B cell (primary cell): ENCODE results near the gene GOLIM4. TPM values are rescaled to one million over a fixed set of nuclear protein-coding genes. Genes with fewer than 3 reads are reported as not detected.

Source experiments
- ATAC-seq: fragments of 200-7000 bp; cut with Tn5 transposase; one replicate; pipeline ENCODE4 v1.10.0; 2021; ENCODE audit warnings: low read depth, mild to moderate bottlenecking, moderate number of reproducible peaks, moderate library complexity
- CTCF ChIA-PET: fragments of 350-600 bp; sonication (Branson Sonifier 250); formaldehyde crosslinking; loops from one replicate; lab custom pipeline; 2021; ENCODE audit warnings: antibody characterized with exemption, inconsistent platforms; lab: Charles Lee
- POLR2A ChIA-PET: fragments of 350-600 bp; sonication (Branson Sonifier 250); formaldehyde crosslinking; loops from one replicate; lab custom pipeline; 2021; ENCODE audit warnings: antibody characterized with exemption; lab: Charles Lee
- DNase-seq: peaks from one replicate; pipeline ENCODE4 v3.0.0; 2013
- H2AFZ ChIP-seq: 2 replicates; pipeline ENCODE4 v1.6.1; 2012; ENCODE audit warnings: mild to moderate bottlenecking, low read depth, low read length; ENCODE audit not compliant: insufficient read depth, poor library complexity, severe bottlenecking
- H3K27ac ChIP-seq, 2 donors: 1 replicate in 1 of 2; 2 replicates in 1 of 2; pipeline ENCODE4 v1.5.1; 2012 to 2013; ENCODE audit warnings: low read length in 2 of 2, mild to moderate bottlenecking in 2 of 2, moderate library complexity in 1 of 2
- H3K27me3 ChIP-seq, 4 experiments: fragments of 200-600 bp in 1 of 4; sonication (generic) in 1 of 4; replicated peaks in 1 of 4; 1 replicate in 2 of 4; 2 replicates in 2 of 4; pipeline versions ENCODE4 v1.6.1 to v1.7.0; 2013 to 2016; ENCODE audit warnings: low read length in 3 of 4, mild to moderate bottlenecking in 2 of 4, mixed read lengths in 1 of 4, moderate library complexity in 1 of 4; ENCODE audit not compliant: insufficient read depth in 4 of 4, control insufficient read depth in 3 of 4; ENCODE audit errors: control extremely low read depth in 1 of 4
- H3K36me3 ChIP-seq, 2 experiments: replicated peaks in 1 of 2; 1 replicate in 1 of 2; 2 replicates in 1 of 2; pipeline versions ENCODE4 v1.6.1 to v1.7.1; 2013; ENCODE audit warnings: low read length in 1 of 2; ENCODE audit not compliant: insufficient read depth in 2 of 2, control insufficient read depth in 1 of 2; ENCODE audit errors: control extremely low read depth in 1 of 2, extremely low read depth in 1 of 2
- H3K4me1 ChIP-seq, 2 donors: fragments of 200-600 bp in 1 of 2; sonication (generic) in 1 of 2; 1 replicate in 1 of 2; 2 replicates in 1 of 2; pipeline versions ENCODE4 v1.5.1 to v1.6.1; 2013 to 2017; ENCODE audit warnings: low read length in 2 of 2; ENCODE audit not compliant: control insufficient read depth in 2 of 2, insufficient read depth in 2 of 2
- H3K4me2 ChIP-seq: replicated peaks from 2 replicates; pipeline ENCODE3; 2012; ENCODE audit warnings: mild to moderate bottlenecking, low read depth, low read length; ENCODE audit not compliant: poor library complexity, severe bottlenecking
- H3K4me3 ChIP-seq, 5 experiments: fragments of 200-600 bp in 1 of 5; sonication (generic) in 1 of 5; 1 replicate in 3 of 5; 2 replicates in 2 of 5; pipeline versions ENCODE4 v1.5.1 to v1.7.0; 2011 to 2016; ENCODE audit warnings: low read length in 4 of 5, mild to moderate bottlenecking in 4 of 5, low read depth in 2 of 5, control low read depth in 1 of 5, moderate library complexity in 1 of 5; ENCODE audit not compliant: insufficient read depth in 1 of 5; ENCODE audit errors: control extremely low read depth in 1 of 5, extremely low read depth in 1 of 5
- H3K79me2 ChIP-seq: fragments of 200-600 bp; sonication (generic); one replicate; pipeline ENCODE4 v1.6.0; 2016; ENCODE audit warnings: low read length; ENCODE audit not compliant: control insufficient read depth, insufficient read depth
- H3K9ac ChIP-seq: fragments of 200-600 bp; sonication (generic); 2 replicates; pipeline ENCODE4 v1.6.1; 2017; ENCODE audit warnings: mild to moderate bottlenecking, low read length, moderate library complexity
- H3K9me3 ChIP-seq, 3 donors: one replicate each; pipeline versions ENCODE4 v1.6.1 to v1.7.1; 2013; ENCODE audit warnings: low read length in 2 of 3; ENCODE audit not compliant: control insufficient read depth in 2 of 3, insufficient read depth in 1 of 3; ENCODE audit errors: control extremely low read depth in 1 of 3
- H4K20me1 ChIP-seq: 2 replicates; pipeline ENCODE4 v1.6.0; 2012; ENCODE audit warnings: mild to moderate bottlenecking, low read length; ENCODE audit not compliant: insufficient read depth, control insufficient read depth, poor library complexity, severe bottlenecking
- H3K27ac Mint-ChIP-seq: one replicate; pipeline ENCODE4 v1.8.0; 2021; ENCODE audit warnings: mixed read lengths
- H3K27me3 Mint-ChIP-seq: one replicate; pipeline ENCODE4 v1.8.0; 2021; ENCODE audit warnings: mixed read lengths
- H3K4me1 Mint-ChIP-seq: one replicate; pipeline ENCODE4 v1.8.0; 2021; ENCODE audit warnings: mixed read lengths
- H3K4me3 Mint-ChIP-seq: one replicate; pipeline ENCODE4 v1.8.0; 2021; ENCODE audit warnings: mixed read lengths
- H3K9me3 Mint-ChIP-seq: one replicate; pipeline ENCODE4 v1.8.0; 2022; ENCODE audit warnings: mixed read lengths; ENCODE audit not compliant: insufficient read depth
- EZH2 ChIP-seq: IDR thresholded peaks from 2 replicates; pipeline ENCODE4 v1.6.1; 2012; ENCODE audit warnings: borderline replicate concordance, low read depth, mild to moderate bottlenecking, moderate library complexity, low read length; ENCODE audit not compliant: insufficient read depth, poor library complexity, severe bottlenecking
- WGBS: methylation state at CpG from one replicate; pipeline ENCODE4 v1.1.5; 2013; ENCODE audit warnings: missing lambda C conversion rate; ENCODE audit not compliant: insufficient coverage; 5-methylcytosine and 5-hydroxymethylcytosine counted together
- intact Hi-C: fragments of 100-400 bp; cut with micrococcal nuclease; formaldehyde crosslinking; loops from one replicate; pipeline ENCODE4 v1.10.0; 2022
- polyA plus RNA-seq: library from polyadenylated mRNA; depleted of rRNA; stranded (reverse); fragments of >200 nt; gene quantifications from 2 replicates; pipeline ENCODE4 v1.2.3, GENCODE V29; 2012
- total RNA-seq, 2 donors: library from RNA; stranded (reverse); fragments of 120-200 nt in 1 of 2; gene quantifications; 1 replicate in 1 of 2; 2 replicates in 1 of 2; pipeline versions ENCODE4 v1.2.3 to v1.2.4, GENCODE V29; 2013 to 2022
- TF ChIP-seq, protein P1 (sequence below): fragments of 200-600 bp; IDR thresholded peaks from one replicate; pipeline ENCODE4 v1.8.0; 2022; ENCODE audit warnings: antibody characterized with exemption, mild to moderate bottlenecking

GOLIM4 gene
- total and polyA plus RNA-seq, 2 donors (not counting 1 experiment from before 2014, with no cell fraction given), result 2.5 to 9.3 TPM

- Histone ChIP-seq H2AFZ (no peak overlapping the region), H3K4me1 (no peaks in the 10 kb centered on the region), H3K9me3 (no peaks in the 10 kb centered on the region), H3K27ac (no peak overlapping the region), H4K20me1 (no peaks in the 10 kb centered on the region), H3K9ac (no peak overlapping the region), H3K79me2 (no peaks in the 10 kb centered on the region), H3K27me3 (no peaks in the 10 kb centered on the region), H3K36me3 (no peaks in the 10 kb centered on the region), H3K4me3 (no peak overlapping the region), H3K4me2 (no peak overlapping the region)
- CTCF ChIA-PET, result no interaction called here
- Mint-ChIP-seq H3K4me3 (no peak overlapping the region), H3K27me3 (no peaks in the 10 kb centered on the region), H3K4me1 (peaks cover 8% of the 10 kb centered on the region), H3K9me3 (no peaks in the 10 kb centered on the region), H3K27ac (no peak overlapping the region)
- ATAC-seq (no peak), DNase-seq (no peak)
- WGBS, result no CpG with 5 or more reads among the region's 2 CpGs
- TF ChIP-seq EZH2, result no peak
- TF ChIP-seq, protein P1, sequence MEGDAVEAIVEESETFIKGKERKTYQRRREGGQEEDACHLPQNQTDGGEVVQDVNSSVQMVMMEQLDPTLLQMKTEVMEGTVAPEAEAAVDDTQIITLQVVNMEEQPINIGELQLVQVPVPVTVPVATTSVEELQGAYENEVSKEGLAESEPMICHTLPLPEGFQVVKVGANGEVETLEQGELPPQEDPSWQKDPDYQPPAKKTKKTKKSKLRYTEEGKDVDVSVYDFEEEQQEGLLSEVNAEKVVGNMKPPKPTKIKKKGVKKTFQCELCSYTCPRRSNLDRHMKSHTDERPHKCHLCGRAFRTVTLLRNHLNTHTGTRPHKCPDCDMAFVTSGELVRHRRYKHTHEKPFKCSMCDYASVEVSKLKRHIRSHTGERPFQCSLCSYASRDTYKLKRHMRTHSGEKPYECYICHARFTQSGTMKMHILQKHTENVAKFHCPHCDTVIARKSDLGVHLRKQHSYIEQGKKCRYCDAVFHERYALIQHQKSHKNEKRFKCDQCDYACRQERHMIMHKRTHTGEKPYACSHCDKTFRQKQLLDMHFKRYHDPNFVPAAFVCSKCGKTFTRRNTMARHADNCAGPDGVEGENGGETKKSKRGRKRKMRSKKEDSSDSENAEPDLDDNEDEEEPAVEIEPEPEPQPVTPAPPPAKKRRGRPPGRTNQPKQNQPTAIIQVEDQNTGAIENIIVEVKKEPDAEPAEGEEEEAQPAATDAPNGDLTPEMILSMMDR, result no peak
- intact Hi-C loops, result no loop called here
- POLR2A ChIA-PET, result no interaction called here
These were observed 27.4 kb downstream of the GOLIM4 start for GRCh38 chr3:168068346-168068745.

DNA sequence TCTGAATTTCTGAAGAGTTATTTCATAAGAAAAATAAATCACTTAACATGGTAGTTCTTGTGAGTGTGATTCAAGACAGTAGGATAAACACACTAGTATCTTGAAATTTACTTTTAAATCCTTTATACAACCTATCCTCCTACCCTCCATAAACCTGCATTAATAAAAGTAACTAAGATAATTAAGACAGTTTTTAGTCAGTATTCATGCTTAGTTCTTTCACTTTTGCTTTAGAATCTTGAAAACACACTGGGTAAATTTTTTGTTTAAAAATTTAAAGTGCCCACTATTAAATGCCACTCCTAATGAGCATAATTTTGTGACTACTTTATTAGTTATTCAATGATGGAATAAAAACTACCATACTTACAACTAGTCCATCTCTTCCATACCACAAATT, 28.8 kb downstream of the GOLIM4 start:
- Histone ChIP-seq H3K4me2 (no peak overlapping the region), H3K79me2 (no peaks in the 10 kb centered on the region)

More for the DNA sequence above, 28.8 kb downstream of the GOLIM4 start:
- Histone ChIP-seq H3K36me3 (no peaks in the 10 kb centered on the region), H3K9ac (no peak overlapping the region), H4K20me1 (no peaks in the 10 kb centered on the region), H3K27ac (no peak overlapping the region), H3K4me3 (no peak overlapping the region), H2AFZ (no peak overlapping the region), H3K27me3 (no peaks in the 10 kb centered on the region), H3K4me1 (no peaks in the 10 kb centered on the region), H3K9me3 (no peaks in the 10 kb centered on the region)
- TF ChIP-seq EZH2, result no peak
- TF ChIP-seq, protein P1, result no peak
- H3K9me3 Mint-ChIP-seq, result no peaks in the 10 kb centered on the region
- no peak for DNase-seq
- ATAC-seq, result no peak
- no peak overlapping the region for H3K27ac Mint-ChIP-seq
- H3K4me3 Mint-ChIP-seq, result no peak overlapping the region
- peaks cover 11% of the 10 kb centered on the region for H3K4me1 Mint-ChIP-seq
- no peaks in the 10 kb centered on the region for H3K27me3 Mint-ChIP-seq
- ChIA-PET POLR2A (no interaction called here), CTCF (no interaction called here)
- intact Hi-C loops, result no loop called here
